Neuronal stem cell (in vitro differentiated cells): ENCODE results near the gene GRAMD2B.
"Not testable (repeated sequence)": the region's sequence is repeated elsewhere in the genome, so short reads cannot be mapped to it uniquely, and the experiment has no call there.

Experiments
- DNase-seq: peaks from one replicate; pipeline ENCODE4 v3.0.0-alpha.2; 2013; ENCODE audit warnings: low spot score
- H2AFZ ChIP-seq: one replicate; pipeline ENCODE4 v1.6.1; 2013; ENCODE audit warnings: mild to moderate bottlenecking, low read length, inconsistent platforms
- H2AK5ac ChIP-seq: 2 replicates; pipeline ENCODE4 v1.6.1; 2013; ENCODE audit warnings: low read depth, mild to moderate bottlenecking, inconsistent platforms, low read length, moderate library complexity, mixed read lengths
- H2BK120ac ChIP-seq: 2 replicates; pipeline ENCODE4 v1.6.1; 2013; ENCODE audit warnings: low read depth, mild to moderate bottlenecking, inconsistent platforms, low read length, moderate library complexity, mixed read lengths
- H2BK12ac ChIP-seq: one replicate; pipeline ENCODE4 v1.6.1; 2013; ENCODE audit warnings: low read length, inconsistent platforms
- H2BK15ac ChIP-seq: 2 replicates; pipeline ENCODE4 v1.6.1; 2013; ENCODE audit warnings: mild to moderate bottlenecking, low read length, inconsistent platforms, mixed read lengths
- H2BK5ac ChIP-seq: one replicate; pipeline ENCODE4 v1.6.1; 2013; ENCODE audit warnings: inconsistent platforms, mild to moderate bottlenecking, low read length, moderate library complexity
- H3K14ac ChIP-seq: one replicate; pipeline ENCODE4 v1.6.1; 2013; ENCODE audit warnings: low read length, inconsistent platforms
- H3K18ac ChIP-seq: 2 replicates; pipeline ENCODE4 v1.6.1; 2013; ENCODE audit warnings: low read length, inconsistent platforms
- H3K23ac ChIP-seq: 2 replicates; pipeline ENCODE4 v1.6.1; 2013; ENCODE audit warnings: low read depth, mild to moderate bottlenecking, mixed read lengths, low read length, inconsistent platforms; ENCODE audit not compliant: poor library complexity
- H3K27ac ChIP-seq: replicated peaks from 3 replicates; pipeline ENCODE4 v1.5.1; 2013; ENCODE audit warnings: low read length, inconsistent platforms
- H3K27me3 ChIP-seq, 3 experiments: 2 replicates each; pipeline ENCODE4 v1.6.1; 2013; ENCODE audit warnings: low read length in 3 of 3, mild to moderate bottlenecking in 2 of 3, inconsistent platforms in 1 of 3, low read depth in 1 of 3, mixed read lengths in 1 of 3, moderate library complexity in 1 of 3; ENCODE audit not compliant: control insufficient read depth in 3 of 3, insufficient read depth in 3 of 3
- H3K36me3 ChIP-seq, 2 donors: replicated peaks in 1 of 2; 2 replicates each; pipeline ENCODE4 v1.6.1; 2013; ENCODE audit warnings: low read length in 2 of 2; ENCODE audit not compliant: control insufficient read depth in 2 of 2, insufficient read depth in 2 of 2
- H3K4ac ChIP-seq: 2 replicates; pipeline ENCODE4 v1.6.1; 2013; ENCODE audit warnings: inconsistent platforms, mild to moderate bottlenecking, low read length, moderate library complexity
- H3K4me1 ChIP-seq, 2 donors: 1 replicate in 1 of 2; 2 replicates in 1 of 2; pipeline ENCODE4 v1.6.1; 2013; ENCODE audit warnings: low read length in 2 of 2, low read depth in 1 of 2; ENCODE audit not compliant: control insufficient read depth in 2 of 2, insufficient read depth in 1 of 2
- H3K4me2 ChIP-seq: one replicate; pipeline ENCODE4 v1.6.1; 2013; ENCODE audit warnings: mild to moderate bottlenecking, low read length, inconsistent platforms; ENCODE audit not compliant: insufficient read depth, poor library complexity, severe bottlenecking
- H3K4me3 ChIP-seq, 2 donors: 2 replicates each; pipeline ENCODE4 v1.5.1; 2013; ENCODE audit warnings: low read length in 2 of 2, mild to moderate bottlenecking in 2 of 2, inconsistent platforms in 1 of 2, moderate library complexity in 1 of 2
- H3K79me1 ChIP-seq: one replicate; pipeline ENCODE4 v1.6.1; 2013; ENCODE audit warnings: low read depth, mild to moderate bottlenecking, inconsistent platforms, low read length, moderate library complexity
- H3K9ac ChIP-seq: one replicate; pipeline ENCODE4 v1.6.1; 2013; ENCODE audit warnings: mild to moderate bottlenecking, low read depth, low read length, inconsistent platforms; ENCODE audit not compliant: poor library complexity
- H3K9me3 ChIP-seq, 2 donors: replicated peaks in 1 of 2; 2 replicates each; pipeline versions ENCODE3 to v1.6.1; 2013; ENCODE audit warnings: low read length in 2 of 2, mild to moderate bottlenecking in 2 of 2, inconsistent platforms in 1 of 2, low read depth in 1 of 2, mixed read lengths in 1 of 2, moderate library complexity in 1 of 2; ENCODE audit not compliant: control insufficient read depth in 2 of 2, insufficient read depth in 1 of 2
- H4K8ac ChIP-seq: one replicate; pipeline ENCODE4 v1.6.1; 2013; ENCODE audit warnings: low read depth, mild to moderate bottlenecking, inconsistent platforms, low read length, moderate library complexity
- H4K91ac ChIP-seq: one replicate; pipeline ENCODE4 v1.6.1; 2013; ENCODE audit warnings: low read length, low read depth, mild to moderate bottlenecking, inconsistent platforms; ENCODE audit not compliant: poor library complexity
- WGBS, 2 donors: extraction: QIAGEN DNeasy Blood & Tissue Kit; methylation state at CpG; one replicate each; pipeline ENCODE4 v1.1.7; 2013; ENCODE audit warnings: missing lambda C conversion rate in 2 of 2, mixed read lengths in 1 of 2; ENCODE audit not compliant: insufficient read length in 2 of 2, insufficient replicate concordance in 1 of 2; ENCODE audit errors: extremely low coverage in 2 of 2; 5-methylcytosine and 5-hydroxymethylcytosine counted together

Gene GRAMD2B

GRCh38 chr5:126394211-126394788 is 28.9 kb upstream of the GRAMD2B start:
- no peak overlapping the region for H4K91ac ChIP-seq
- H3K4ac ChIP-seq = no peak overlapping the region
- no peak overlapping the region for H3K9ac ChIP-seq
- no peak overlapping the region for H2BK15ac ChIP-seq
- H3K4me1 ChIP-seq = peaks cover 0 to 9% of the 10 kb centered on the region in 2 donors
- no peaks in the 10 kb centered on the region for H3K79me1 ChIP-seq
- DNase-seq = no peak
- H3K23ac ChIP-seq = no peak overlapping the region
- H2BK5ac ChIP-seq = no peak overlapping the region
- no peaks in the 10 kb centered on the region for H3K27me3 ChIP-seq
- no peak overlapping the region for H3K27ac ChIP-seq
- no peak overlapping the region for H3K4me2 ChIP-seq
- WGBS, 2 donors = no CpG with 5 or more reads among the region's 7 CpGs
- H3K4me3 ChIP-seq = no peak overlapping the region
- no peak overlapping the region for H2AK5ac ChIP-seq
- no peak overlapping the region for H4K8ac ChIP-seq
- peaks cover 2 to 7% of the 10 kb centered on the region in 2 donors for H3K9me3 ChIP-seq
- H3K18ac ChIP-seq = no peak overlapping the region
- H2BK12ac ChIP-seq = no peak overlapping the region
- H2BK120ac ChIP-seq = no peak overlapping the region
- no peaks in the 10 kb centered on the region for H3K36me3 ChIP-seq
- peak overlapping the region; percentile 54 for H2AFZ ChIP-seq
- H3K14ac ChIP-seq = no peak overlapping the region

DNA sequence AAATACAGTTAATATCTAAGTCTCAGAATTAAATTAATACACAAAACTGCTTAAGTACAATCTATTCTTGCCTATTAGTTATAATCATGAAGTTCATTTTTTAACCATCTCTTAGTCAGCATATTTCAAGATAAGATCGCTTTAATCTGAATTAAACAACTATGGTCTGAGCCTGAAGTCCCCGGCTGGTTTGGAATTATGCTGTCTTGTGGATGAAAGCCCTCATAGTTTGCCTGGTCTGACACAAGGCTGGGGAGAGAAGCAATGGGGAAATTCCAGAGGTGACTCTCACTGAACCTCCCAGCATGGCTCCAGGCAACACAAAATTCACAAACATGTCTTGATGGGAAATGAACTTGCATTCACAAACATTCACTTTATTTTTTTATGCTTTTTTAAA is 28.0 kb upstream of the GRAMD2B start:
- Histone ChIP-seq H4K8ac (no peak overlapping the region), H2AFZ (peak overlapping the region; percentile 54), H3K27me3 (no peaks in the 10 kb centered on the region), H3K36me3 (no peaks in the 10 kb centered on the region), H3K4me1 (peaks cover 0 to 9% of the 10 kb centered on the region in 2 donors), H3K23ac (no peak overlapping the region), H3K9me3 (peaks cover 2 to 13% of the 10 kb centered on the region in 2 donors), H3K4me2 (no peak overlapping the region), H3K9ac (no peak overlapping the region), H2AK5ac (no peak overlapping the region), H2BK12ac (no peak overlapping the region), H3K27ac (no peak overlapping the region), H3K79me1 (no peaks in the 10 kb centered on the region), H2BK5ac (no peak overlapping the region), H4K91ac (no peak overlapping the region), H3K14ac (no peak overlapping the region), H2BK15ac (no peak overlapping the region), H3K4ac (no peak overlapping the region), H3K18ac (no peak overlapping the region), H2BK120ac (no peak overlapping the region), H3K4me3 (no peak overlapping the region)
- no CpG with 5 or more reads among the region's 2 CpGs for WGBS, 2 donors
- DNase-seq = no peak

DNA sequence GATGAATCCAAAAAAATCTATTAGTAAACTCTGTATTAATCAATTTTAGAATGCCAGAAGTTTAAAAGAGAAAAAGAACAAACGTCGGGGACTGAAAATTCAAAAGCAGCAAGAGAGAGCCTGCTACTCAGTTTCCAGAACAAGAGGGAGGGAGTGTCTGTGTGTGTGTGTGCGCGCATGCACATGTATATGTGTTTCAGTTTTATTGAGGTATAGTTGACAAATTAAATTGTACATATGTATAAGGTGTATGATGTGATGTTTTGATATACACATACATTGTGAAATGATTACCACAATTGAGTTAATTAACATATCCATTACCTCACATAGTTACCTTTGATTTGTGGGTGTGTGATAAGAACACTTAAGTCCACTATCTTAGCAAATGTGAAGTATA is 27.6 kb upstream of the GRAMD2B start:
- Histone ChIP-seq H2BK15ac (no peak overlapping the region), H3K18ac (no peak overlapping the region), H2BK120ac (no peak overlapping the region), H3K14ac (no peak overlapping the region), H2BK5ac (no peak overlapping the region), H2BK12ac (no peak overlapping the region), H4K8ac (no peak overlapping the region), H3K9ac (no peak overlapping the region), H3K27me3 (no peaks in the 10 kb centered on the region), H3K36me3 (no peaks in the 10 kb centered on the region), H3K4me1 (peaks cover 0 to 9% of the 10 kb centered on the region in 2 donors), H3K79me1 (no peaks in the 10 kb centered on the region), H2AFZ (peak overlapping the region; percentile 54), H4K91ac (no peak overlapping the region), H3K9me3 (peaks cover 2 to 17% of the 10 kb centered on the region in 2 donors), H3K23ac (no peak overlapping the region), H3K4ac (no peak overlapping the region), H2AK5ac (no peak overlapping the region), H3K4me3 (no peak overlapping the region), H3K27ac (no peak overlapping the region), H3K4me2 (no peak overlapping the region)
- DNase-seq = no peak
- WGBS, 2 donors = no CpG with 5 or more reads among the region's 4 CpGs

GRCh38 chr5:126396721-126397120 is 26.5 kb upstream of the GRAMD2B start:
- H3K27me3 ChIP-seq, H3K4me1 ChIP-seq, H4K91ac ChIP-seq, H3K23ac ChIP-seq, H3K4ac ChIP-seq, DNase-seq, H3K4me3 ChIP-seq, H2BK15ac ChIP-seq, H3K9ac ChIP-seq, H2AK5ac ChIP-seq, H3K14ac ChIP-seq, H2AFZ ChIP-seq, H2BK120ac ChIP-seq, H2BK12ac ChIP-seq, H3K27ac ChIP-seq, H3K36me3 ChIP-seq, H2BK5ac ChIP-seq, H3K79me1 ChIP-seq, H4K8ac ChIP-seq, H3K18ac ChIP-seq, H3K4me2 ChIP-seq: not testable (repeated sequence)
- H3K9me3 ChIP-seq = peaks cover 2 to 22% of the 10 kb centered on the region in 2 donors
- no CpG with 5 or more reads among the region's 1 CpG for WGBS, 2 donors
